Heart right ventricle (tissue), 16 donors: ENCODE data around the gene SLX4IP. TPM values are rescaled to one million over a fixed set of nuclear protein-coding genes. Genes with fewer than 3 reads are reported as not detected.

Experiments used
- ATAC-seq, 8 donors: fragments of 200-7000 bp; cut with Tn5 transposase; one replicate each; pipeline ENCODE4 v1.9.1; 2020; ENCODE audit warnings: mild to moderate bottlenecking in 8 of 8, moderate library complexity in 8 of 8, moderate number of reproducible peaks in 1 of 8
- DNase-seq, 2 donors: peaks; one replicate each; pipeline ENCODE4 v3.0.0-alpha.2; 2020
- H3K27ac ChIP-seq, 10 donors: fragments of 200-600 bp; sonication (generic) in 2 of 10; one replicate each; pipeline versions ENCODE4 v1.5.0 to v1.8.0; 2020 to 2022; ENCODE audit warnings: mild to moderate bottlenecking in 3 of 10
- H3K27me3 ChIP-seq, 7 donors: fragments of 200-600 bp; one replicate each; pipeline ENCODE4 v1.8.0; 2021 to 2022; ENCODE audit warnings: mild to moderate bottlenecking in 2 of 7
- H3K36me3 ChIP-seq, 9 donors: fragments of 200-600 bp; sonication (generic) in 1 of 9; one replicate each; pipeline versions ENCODE4 v1.5.0 to v1.8.0; 2020 to 2022; ENCODE audit warnings: mild to moderate bottlenecking in 2 of 9
- H3K4me1 ChIP-seq, 9 donors: fragments of 200-600 bp; sonication (generic) in 1 of 9; one replicate each; pipeline versions ENCODE4 v1.5.0 to v1.8.0; 2020 to 2022; ENCODE audit warnings: mild to moderate bottlenecking in 4 of 9
- H3K4me3 ChIP-seq, 10 donors: fragments of 200-600 bp; sonication (generic) in 2 of 10; one replicate each; pipeline versions ENCODE4 v1.5.0 to v1.8.0; 2020 to 2022; ENCODE audit warnings: mild to moderate bottlenecking in 7 of 10, moderate library complexity in 2 of 10
- H3K9me3 ChIP-seq, 11 donors: fragments of 200-600 bp in 10 of 11; sonication (generic) in 2 of 11; one replicate each; pipeline versions ENCODE4 v1.5.0 to v1.8.0; 2013 to 2022; ENCODE audit warnings: mild to moderate bottlenecking in 2 of 11, control low read depth in 1 of 11, moderate library complexity in 1 of 11
- WGBS, 2 donors: extraction: QIAGEN DNeasy Blood & Tissue Kit; methylation state at CpG; one replicate each; pipeline ENCODE4 v1.1.7; 2013; ENCODE audit warnings: inconsistent platforms in 1 of 2; 5-methylcytosine and 5-hydroxymethylcytosine counted together
- intact Hi-C, 10 donors: fragments of 100-400 bp; cut with DNase I; formaldehyde crosslinking; loops; one replicate each; pipeline versions ENCODE4 v1.11.1 to v1.14.2; 2022
- polyA plus RNA-seq, 2 donors: library from polyadenylated mRNA; stranded (reverse); fragments of 200-250 nt; gene quantifications; one replicate each; pipeline ENCODE4 v1.2.3, GENCODE V29; 2013
- total RNA-seq, 10 donors: library from RNA; stranded (reverse); fragmentation: NEBNext Ultra II Directional in 3 of 10; extraction: Animal tissue kit (Norgen Biotek cat#: 25700) in 3 of 10; gene quantifications; one replicate each; pipeline versions ENCODE4 v1.2.1 to v1.2.4, GENCODE V29; 2021 to 2023
- TF ChIP-seq, protein P1 (sequence below), 9 donors: fragments of 200-600 bp; sonication (generic) in 2 of 9; IDR thresholded peaks; one replicate each; pipeline versions ENCODE4 v1.5.0 to v1.8.0; 2021 to 2022; ENCODE audit warnings: antibody characterized with exemption in 9 of 9, mild to moderate bottlenecking in 5 of 9, moderate library complexity in 1 of 9
- donor health status: Arrhythmogenic right ventricular cardiomyopathy.
- donor health status: ischemic (EF 13 %, LVEDD 7.1; RV severe dilation, severe dysfunction).
- donor health status: healthy with polysubstance abuse.
- donor health status: DM: no; HTN: yes; CAD: no.
- donor health status: DM: no; HTN: no; CAD: no.
- donor health status: ischemic (EF 25% LVEDD 6.9; RV normal size, moderate dysfunction).
- donor health status: ischemic (EF 25% LVEDD 5.7; RV mildly dilated, moderate dysfunction).
- donor health status: healthy.
- donor health status: DM: yes; HTN: yes; CAD: no.
- donor health status: Ischemic cardiomyopathy.
- donor health status: ischemic (EF 35%, LVEDD 5.7; RV mildly dilated, moderate dysfunction).
- donor health status: nonischemic (EF 11% LVEDD 7.7; RV severe dilation, severe dysfunction).
- donor health status: DM: yes; HTN: yes; CAD: no.
- donor health status: PGD.
- donor health status: ischemic (EF 29% LVEDD 5.4; RV normal size, mild dysfunction).
- donor health status: nonischemic (EF 23%, LVEDD 6.1; RV moderate dilation, normal function).

The SLX4IP gene
- total and polyA plus RNA-seq, 12 donors: 0.71 to 3.1 (median 2.6) TPM

DNA sequence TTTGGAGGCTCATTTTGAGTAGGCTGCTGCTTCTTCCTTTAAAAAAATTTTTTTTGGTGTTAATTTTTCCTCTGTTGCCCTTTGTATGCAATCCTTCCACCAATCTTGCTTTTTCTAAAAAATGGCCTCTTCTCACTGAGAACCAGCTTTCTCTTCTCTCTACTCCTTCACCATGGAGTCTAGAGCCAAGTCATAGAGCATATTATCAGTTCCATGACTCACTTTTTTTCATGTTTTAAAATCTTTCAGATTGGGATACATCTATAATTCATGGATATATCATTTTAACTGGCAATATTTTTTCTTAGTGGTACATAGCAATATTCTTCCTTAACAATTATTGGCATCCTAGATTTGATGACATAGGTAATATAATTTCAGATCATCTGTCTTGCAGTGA is 62.7 kb downstream of the SLX4IP start:
- H3K36me3 ChIP-seq: no peaks in the 10 kb centered on the region
- H3K27me3 ChIP-seq: no peaks in the 10 kb centered on the region
- H3K4me1 ChIP-seq: peaks cover 0 to 26% (median 0%) of the 10 kb centered on the region in 9 donors
- intact Hi-C loops: no loop called here
- H3K9me3 ChIP-seq: no peaks in the 10 kb centered on the region
- TF ChIP-seq, protein P1, sequence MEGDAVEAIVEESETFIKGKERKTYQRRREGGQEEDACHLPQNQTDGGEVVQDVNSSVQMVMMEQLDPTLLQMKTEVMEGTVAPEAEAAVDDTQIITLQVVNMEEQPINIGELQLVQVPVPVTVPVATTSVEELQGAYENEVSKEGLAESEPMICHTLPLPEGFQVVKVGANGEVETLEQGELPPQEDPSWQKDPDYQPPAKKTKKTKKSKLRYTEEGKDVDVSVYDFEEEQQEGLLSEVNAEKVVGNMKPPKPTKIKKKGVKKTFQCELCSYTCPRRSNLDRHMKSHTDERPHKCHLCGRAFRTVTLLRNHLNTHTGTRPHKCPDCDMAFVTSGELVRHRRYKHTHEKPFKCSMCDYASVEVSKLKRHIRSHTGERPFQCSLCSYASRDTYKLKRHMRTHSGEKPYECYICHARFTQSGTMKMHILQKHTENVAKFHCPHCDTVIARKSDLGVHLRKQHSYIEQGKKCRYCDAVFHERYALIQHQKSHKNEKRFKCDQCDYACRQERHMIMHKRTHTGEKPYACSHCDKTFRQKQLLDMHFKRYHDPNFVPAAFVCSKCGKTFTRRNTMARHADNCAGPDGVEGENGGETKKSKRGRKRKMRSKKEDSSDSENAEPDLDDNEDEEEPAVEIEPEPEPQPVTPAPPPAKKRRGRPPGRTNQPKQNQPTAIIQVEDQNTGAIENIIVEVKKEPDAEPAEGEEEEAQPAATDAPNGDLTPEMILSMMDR (IDR thresholded peaks at IDR 0.05): no peak
- H3K27ac ChIP-seq: no peak overlapping the region
- ATAC-seq (no peak), DNase-seq (no peak)
- H3K4me3 ChIP-seq: no peak overlapping the region

DNA sequence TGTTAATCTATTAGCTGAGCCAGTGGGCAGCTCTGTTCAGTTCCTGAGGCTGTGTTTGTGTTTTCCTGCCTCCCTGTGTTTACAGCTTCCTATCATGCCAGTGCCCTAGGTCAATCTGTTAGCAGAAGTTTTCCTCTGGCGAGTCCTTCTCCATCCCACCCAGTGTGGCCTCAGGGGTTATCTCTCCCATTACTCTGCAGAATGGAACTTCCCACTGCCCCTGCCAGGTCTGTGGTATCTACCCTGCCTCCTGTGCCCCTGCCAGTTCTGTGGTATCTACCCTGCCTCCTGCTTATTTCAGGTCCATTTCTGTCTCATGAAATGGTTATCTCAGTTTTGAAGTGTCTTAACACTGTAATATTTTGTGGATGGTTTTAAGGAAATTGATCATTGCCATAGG is 63.1 kb downstream of the SLX4IP start:
- Histone ChIP-seq H3K27ac (no peak overlapping the region), H3K27me3 (no peaks in the 10 kb centered on the region), H3K36me3 (no peaks in the 10 kb centered on the region), H3K4me3 (no peak overlapping the region), H3K4me1 (peaks cover 0 to 26% (median 0%) of the 10 kb centered on the region in 9 donors), H3K9me3 (no peaks in the 10 kb centered on the region)
- intact Hi-C loops: no loop called here
- WGBS, 2 donors: 28 to 53% methylated on average over 1 of the region's 1 CpG
- TF ChIP-seq, protein P1 (IDR thresholded peaks at IDR 0.05): no peak
- DNase-seq (no peak), ATAC-seq (peak in 6 of 8 donors; percentile 50 to 96 (median 64))

DNA sequence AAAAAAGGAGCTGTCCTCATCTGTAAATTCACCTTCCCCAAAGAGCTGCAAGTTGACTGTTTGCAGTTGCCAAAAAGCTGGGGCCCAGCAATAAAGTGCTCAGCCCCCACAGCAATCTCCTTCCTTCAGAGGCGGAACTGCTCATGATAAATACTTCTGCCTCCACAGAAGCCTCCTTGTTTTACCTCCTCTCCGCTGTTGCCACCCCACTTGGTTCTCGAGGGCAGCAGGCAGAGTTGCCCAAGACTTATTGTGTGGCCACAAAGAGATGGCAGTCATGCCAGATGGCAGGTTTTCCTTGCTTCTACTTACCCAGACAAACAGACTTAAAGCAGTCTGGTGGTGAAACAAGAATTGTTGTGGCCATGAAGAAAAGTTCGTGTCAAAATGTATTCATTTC is 66.3 kb downstream of the SLX4IP start:
- Histone ChIP-seq H3K27me3 (no peaks in the 10 kb centered on the region), H3K36me3 (no peaks in the 10 kb centered on the region), H3K4me1 (peaks cover 0 to 39% (median 13%) of the 10 kb centered on the region in 9 donors), H3K4me3 (peak overlapping the region in 3 of 10 donors; percentile 12 to 38 (median 17)), H3K9me3 (no peaks in the 10 kb centered on the region), H3K27ac (peak overlapping the region in 1 of 10 donors; percentile 82)
- intact Hi-C loops: no loop called here
- no peak for ATAC-seq
- no peak for DNase-seq
- WGBS, 2 donors: 73 to 76% methylated on average over 4 of the region's 4 CpGs
- TF ChIP-seq, protein P1 (IDR thresholded peaks at IDR 0.05): no peak

DNA sequence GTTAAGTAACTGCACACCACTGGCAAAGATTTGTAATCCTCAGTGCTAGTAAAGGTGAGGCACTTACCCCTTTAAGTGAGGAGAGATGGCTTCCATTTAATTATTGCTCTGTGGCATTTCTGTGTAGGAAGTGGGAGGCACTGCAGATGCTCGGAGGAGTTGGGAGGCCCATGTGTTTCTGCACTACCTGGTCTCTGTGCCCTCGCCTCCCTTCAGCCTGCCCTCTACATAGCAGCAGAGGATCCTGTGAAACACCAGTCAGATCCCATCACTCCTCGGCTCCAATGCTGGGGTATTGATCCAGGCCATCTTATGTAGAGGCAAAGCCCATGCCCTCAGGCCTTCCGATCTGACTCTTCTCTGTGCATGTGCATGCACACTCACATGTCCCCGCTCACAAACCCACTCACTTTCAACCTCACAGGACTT is 67.0 kb downstream of the SLX4IP start:
- peak overlapping the region in 2 of 10 donors; percentile 12 to 38 for H3K4me3 ChIP-seq
- DNase-seq (no peak), ATAC-seq (no peak)
- H3K9me3 ChIP-seq: no peaks in the 10 kb centered on the region
- peak overlapping the region in 1 of 10 donors; percentile 82 for H3K27ac ChIP-seq
- peaks cover 0 to 43% (median 13%) of the 10 kb centered on the region in 9 donors for H3K4me1 ChIP-seq
- H3K27me3 ChIP-seq: no peaks in the 10 kb centered on the region
- H3K36me3 ChIP-seq: no peaks in the 10 kb centered on the region
- intact Hi-C loops: no loop called here
- TF ChIP-seq, protein P1 (IDR thresholded peaks at IDR 0.05): no peak
- WGBS, 2 donors: 87 to 91% methylated on average over 4 to 5 of the region's 5 CpGs
